HG02870 (cell line): Measurements from ENCODE around the gene CACNG5.

Source experiments
- ATAC-seq: cut with Tn5 transposase; IDR thresholded peaks from one replicate; pipeline ENCODE4 v1.9.1; 2021; ENCODE audit warnings: mild to moderate bottlenecking, moderate library complexity; ENCODE audit not compliant: unreplicated experiment

CACNG5 gene

GRCh38 chr17:66834919-66835454 lies at the start of gene CACNG5:
Gene CACNG5, plus strand, starts transcription at chr17:66835117. Its CDS starts 42,216 bp downstream, at chr17:66877333.
- ATAC-seq, result no peak

DNA sequence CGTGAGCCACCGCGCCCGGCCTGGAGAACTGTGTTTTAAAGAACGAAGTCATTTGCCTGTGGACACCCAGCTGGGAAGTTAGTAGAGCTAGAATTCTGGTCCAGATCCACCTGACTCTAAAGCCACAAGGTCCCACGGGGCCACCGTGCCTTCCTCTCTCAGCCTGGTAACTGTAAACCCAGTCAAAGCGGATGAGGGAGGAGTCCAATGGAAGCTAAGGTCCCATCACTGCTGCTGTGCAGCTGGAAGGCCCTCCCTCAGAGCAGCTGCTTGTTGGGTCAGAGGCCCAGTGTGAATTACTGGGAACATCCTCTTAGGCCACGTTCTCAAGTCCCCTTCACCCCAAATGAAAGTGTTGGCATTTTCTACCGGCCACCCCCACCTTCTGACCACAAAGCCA lies 48.8 kb upstream of the CACNG5 start:
- no peak for ATAC-seq

- no peak for ATAC-seq
These were observed 47.0 kb upstream of the CACNG5 start for GRCh38 chr17:66787914-66788313.

DNA sequence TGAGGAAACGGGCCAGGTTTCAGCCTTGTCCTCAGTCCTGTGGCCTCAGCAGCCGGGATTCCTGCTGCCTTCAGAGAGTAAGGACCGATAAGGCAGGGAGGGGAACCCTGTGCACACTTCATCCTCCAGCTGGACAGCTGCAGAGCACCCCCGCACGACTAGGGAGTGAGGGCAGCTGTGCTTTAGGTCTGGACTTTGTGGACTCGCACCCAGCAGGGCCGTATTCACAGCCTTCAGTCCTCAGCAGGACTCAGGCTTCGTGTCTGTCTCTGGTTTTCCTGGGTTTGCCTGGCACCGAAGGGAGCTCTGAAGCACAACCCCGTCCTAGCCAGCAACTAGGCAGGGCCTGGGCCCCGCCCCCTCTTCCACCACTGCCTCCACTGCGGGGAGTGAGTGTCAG lies 45.8 kb upstream of the CACNG5 start:
- no peak for ATAC-seq

- ATAC-seq, result no peak
These were observed 44.9 kb upstream of the CACNG5 start for GRCh38 chr17:66789961-66790437.

DNA sequence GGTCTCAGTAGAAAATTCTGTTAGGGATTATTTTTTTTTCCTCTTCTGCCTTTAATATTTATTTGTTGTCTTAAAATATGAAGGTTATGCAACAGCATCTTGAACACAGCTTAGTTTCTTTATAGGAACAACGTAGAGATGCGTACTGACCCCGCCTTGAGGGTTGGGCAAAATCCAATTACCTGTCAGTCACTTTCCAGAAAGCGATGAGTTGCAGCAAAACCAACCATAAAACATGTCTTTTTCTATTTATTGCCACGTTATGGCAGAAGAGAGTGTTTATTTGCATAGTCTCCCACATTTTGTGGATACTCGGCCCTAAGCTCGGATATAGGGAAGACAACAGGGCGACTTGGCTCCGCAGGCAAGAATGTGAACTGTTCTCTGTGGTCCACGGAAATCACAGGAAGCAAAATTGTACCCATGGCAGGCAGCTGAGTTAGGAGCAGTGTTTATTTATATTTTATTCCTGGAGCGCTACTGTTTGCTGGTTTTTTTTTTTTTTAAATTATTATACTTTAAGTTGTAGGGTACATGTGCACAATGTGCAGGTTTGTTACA lies 44.3 kb upstream of the CACNG5 start:
- ATAC-seq, result no peak

- no peak for ATAC-seq
These were observed 43.6 kb upstream of the CACNG5 start for GRCh38 chr17:66791347-66791746.

- ATAC-seq, result no peak
These were observed 41.1 kb upstream of the CACNG5 start for GRCh38 chr17:66793814-66794213.

DNA sequence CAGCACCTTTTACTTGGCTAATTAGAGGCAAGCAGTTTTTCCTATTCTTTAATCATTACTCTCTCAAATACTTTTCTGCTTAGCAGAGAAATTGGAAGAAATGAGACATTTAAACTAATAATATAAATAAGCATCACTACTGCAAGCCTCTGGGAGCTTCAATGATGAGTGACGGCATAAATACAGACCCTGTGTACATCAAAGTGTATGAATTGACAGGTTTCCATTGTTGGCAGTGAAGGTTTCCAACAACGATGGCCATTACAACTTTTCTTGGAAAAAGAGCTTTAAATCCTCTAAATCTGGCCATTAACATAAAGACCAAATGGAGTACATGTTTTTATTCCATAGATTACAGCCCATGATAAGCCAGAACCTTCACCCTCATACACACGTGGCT lies 39.4 kb upstream of the CACNG5 start:
- no peak for ATAC-seq

DNA sequence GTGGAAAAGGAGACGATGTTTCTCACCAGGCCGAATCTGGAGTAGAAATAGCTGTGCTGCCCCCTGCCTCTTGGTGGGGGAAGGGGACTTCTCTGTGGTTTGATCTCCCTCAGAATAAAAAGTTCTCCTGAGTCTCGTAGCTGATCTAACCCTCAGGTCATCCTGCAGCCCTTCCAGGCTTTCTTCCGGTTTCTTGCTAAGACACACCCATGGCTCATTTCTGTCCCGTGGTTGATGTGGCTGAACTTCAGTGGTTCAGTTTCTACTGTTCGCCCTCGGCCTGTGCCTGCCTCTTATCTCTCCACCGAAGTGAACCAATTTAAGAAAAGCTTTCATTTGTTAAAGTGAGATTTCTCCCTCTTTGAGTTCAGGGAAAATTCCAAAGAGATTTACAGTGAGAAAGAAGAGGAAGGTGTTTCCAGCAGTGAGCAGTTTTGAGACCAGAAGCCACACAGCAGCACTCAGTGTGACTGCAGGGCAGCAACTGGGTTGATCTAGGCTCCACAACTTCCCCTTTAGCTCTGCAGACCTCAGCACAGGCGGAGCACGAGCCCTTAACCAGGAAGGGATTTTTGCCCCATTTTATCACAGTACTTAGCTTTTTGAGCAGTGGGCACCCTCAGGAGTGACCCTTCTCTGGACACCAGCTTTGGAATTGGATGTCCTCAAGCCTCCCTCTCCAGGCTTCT lies 34.9 kb upstream of the CACNG5 start:
- ATAC-seq, result no peak

- no peak for ATAC-seq
These were observed 31.4 kb upstream of the CACNG5 start for GRCh38 chr17:66803474-66803951.

DNA sequence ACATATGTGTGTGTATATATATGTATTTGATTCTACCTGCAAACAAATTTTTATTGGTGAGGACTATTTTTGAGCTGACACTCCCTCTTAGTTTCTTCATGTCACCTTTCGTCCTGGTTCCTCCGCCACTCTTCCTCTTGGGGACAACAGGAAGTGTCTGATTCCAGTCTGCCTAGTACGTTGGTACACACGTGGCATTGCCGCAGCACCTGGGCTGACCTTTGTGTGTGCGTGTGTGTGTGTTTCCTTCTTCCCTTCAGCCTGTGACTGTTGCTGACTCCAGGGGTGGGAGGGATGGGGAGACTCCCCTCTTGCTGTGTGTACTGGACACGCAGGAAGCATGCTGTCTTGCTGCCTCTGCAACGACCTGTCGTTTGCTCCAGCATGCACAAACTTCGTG lies 29.4 kb upstream of the CACNG5 start:
- no peak for ATAC-seq

DNA sequence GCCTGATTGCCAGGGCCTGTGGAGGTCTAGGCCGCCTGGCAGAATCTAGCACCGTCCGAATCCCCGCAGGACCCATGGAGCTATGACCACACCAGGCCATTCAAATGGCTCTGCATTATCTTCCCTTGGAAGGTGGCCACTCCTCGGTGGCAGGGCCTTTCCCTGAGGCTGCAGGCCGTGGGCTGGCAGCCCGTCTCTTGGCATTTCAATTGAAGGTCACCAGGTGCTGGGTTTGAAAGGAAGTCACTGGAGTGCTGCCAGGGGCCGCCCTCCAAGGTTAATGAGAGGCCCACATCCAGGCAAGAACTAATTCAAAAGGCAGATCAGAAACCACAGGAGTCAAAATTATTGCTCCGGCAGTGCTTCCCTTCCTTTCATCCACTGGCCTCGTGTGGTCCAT lies 27.7 kb upstream of the CACNG5 start:
- no peak for ATAC-seq

GRCh38 chr17:66809408-66809807 lies 25.5 kb upstream of the CACNG5 start:
- no peak for ATAC-seq

DNA sequence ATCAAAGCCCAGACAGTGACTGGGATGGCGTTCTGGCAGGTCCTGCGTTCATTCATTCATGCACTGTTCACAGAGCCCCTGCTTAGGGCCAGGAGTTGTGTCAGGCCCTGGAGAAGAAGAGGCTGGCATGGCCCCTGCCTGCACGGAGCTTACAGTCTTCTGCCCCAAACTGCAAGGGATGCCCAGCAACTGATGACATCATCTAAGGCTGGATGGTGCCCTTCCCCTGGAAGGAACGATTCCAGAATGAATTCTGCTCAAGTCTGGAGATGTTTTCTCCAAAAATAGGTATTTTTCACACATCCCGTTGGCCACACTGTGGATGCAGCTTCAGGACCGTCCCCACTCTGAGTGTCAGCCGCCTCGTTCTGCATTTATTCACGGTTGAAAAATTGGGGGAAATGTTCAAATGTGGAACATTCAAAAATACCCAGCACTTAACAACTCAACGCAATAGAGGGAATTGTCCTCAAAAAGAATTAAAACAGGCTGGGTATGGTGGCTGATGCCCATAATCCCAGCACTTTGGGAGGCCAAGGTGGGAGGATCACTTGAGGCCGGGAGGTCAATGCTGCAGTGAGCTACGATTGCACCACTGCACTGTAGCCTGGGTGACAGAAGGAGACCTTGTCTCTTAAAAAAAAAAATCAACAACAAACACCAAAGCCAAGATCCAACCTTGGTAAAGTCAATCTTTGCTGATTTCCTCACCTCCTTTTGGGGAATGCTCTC lies 23.8 kb upstream of the CACNG5 start:
- no peak for ATAC-seq

DNA sequence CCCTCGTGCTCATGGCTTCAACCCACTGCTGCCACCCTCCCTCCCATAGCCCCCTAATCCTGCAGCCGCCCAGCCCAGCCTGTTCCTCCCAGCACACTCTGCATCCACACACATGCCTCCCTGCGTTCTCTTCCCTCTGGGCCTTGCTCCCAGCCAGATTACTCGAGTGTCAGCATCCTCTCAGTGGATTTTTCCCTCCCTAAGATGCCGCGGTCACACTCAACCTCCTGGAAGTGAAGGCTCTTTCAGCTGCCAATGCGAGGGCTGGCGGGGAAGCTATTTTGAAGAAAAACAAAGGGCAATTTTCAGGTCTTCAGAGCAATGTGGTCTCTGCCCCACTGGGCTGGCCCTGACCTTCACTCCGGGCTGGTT lies 23.2 kb upstream of the CACNG5 start:
- ATAC-seq, result no peak

GRCh38 chr17:66812571-66812970 lies 22.3 kb upstream of the CACNG5 start:
- no peak for ATAC-seq

- ATAC-seq, result no peak
These were observed 21.6 kb upstream of the CACNG5 start for GRCh38 chr17:66813296-66813695.

DNA sequence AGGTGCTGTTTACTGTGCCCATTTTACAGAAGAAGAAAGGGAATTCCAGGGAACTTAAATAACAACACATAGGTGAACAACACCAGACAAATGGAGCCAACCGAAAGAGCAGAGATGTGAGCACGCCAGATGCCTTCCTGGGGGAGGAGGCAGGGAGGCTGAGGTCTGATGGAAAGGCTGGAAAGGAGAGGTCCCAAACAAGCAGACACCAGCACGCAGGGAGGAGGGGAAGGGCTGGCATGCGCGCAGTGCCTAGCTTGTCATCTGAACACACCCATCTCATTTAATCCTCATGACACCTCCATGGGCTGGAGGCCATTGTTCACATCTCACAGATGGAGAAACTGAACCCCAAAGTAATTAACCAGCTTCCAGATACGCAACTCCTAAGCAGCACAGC lies 20.9 kb upstream of the CACNG5 start:
- no peak for ATAC-seq

GRCh38 chr17:66814570-66814969 lies 20.3 kb upstream of the CACNG5 start:
- no peak for ATAC-seq

DNA sequence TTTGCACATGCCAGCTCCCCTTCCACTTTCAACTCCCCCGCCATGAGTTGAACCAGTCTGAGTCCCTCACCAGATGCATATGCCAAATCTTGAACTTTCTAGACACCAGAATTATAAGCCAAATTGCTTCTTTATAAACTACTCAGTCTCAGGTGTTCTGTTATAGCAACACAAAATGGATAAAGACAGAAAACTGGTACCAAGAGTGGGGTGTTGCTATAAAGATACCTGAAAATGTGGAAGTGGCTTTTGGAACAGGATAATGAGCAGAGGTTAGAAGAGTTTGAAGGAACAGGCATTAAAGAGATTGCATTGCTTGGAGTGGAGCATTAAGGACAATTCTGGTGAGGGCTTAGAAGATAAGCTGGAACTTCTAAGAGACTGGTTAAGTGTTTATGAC lies 17.2 kb upstream of the CACNG5 start:
- no peak for ATAC-seq

DNA sequence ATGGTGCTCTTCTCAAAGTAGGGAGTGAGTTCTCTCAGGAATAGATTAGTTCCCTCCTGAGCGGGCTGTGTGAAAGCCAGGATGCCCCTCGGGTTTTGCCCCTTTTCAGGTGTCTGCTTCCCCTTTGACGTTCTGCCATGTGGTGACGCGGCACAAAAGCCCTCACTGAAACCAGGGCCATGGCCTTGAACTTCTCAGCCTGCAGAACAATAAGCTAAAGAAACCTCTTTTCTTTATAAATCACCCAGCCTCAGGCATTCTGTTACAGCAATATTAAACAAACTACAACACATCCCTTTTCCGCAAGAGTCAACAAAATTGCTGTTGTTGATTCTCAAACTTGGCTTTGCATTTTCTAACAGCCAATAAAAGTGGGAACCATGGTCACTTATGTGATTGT lies 15.5 kb upstream of the CACNG5 start:
- no peak for ATAC-seq
